Measurements from ENCODE around the gene NUDCD3. TPM values are rescaled to one million over a fixed set of nuclear protein-coding genes. Genes with fewer than 3 reads are reported as not detected.
A peak's percentile ranks its signal among the peaks of the same experiment; 100 is the strongest.

Gene NUDCD3
- total and polyA plus RNA-seq, 7 donors, result 34.6 to 140 (median 97.7) TPM

GRCh38 chr7:44520574-44520973 lies 30.1 kb upstream of the NUDCD3 start:
- Histone ChIP-seq H3K4me3 (no peak overlapping the region), H3K4me1 (no peaks in the 10 kb centered on the region), H3K27ac (no peak overlapping the region), H3K9me3 (peaks cover 5% of the 10 kb centered on the region), H3K27me3 (ENCODE audit: insufficient read depth in 3 of 3, low read length in 2 of 3) (no peaks in the 10 kb centered on the region), H3K36me3 (ENCODE audit: insufficient read depth in 1 of 2, low read depth in 1 of 2) (no peaks in the 10 kb centered on the region)
- TF ChIP-seq, protein P1, sequence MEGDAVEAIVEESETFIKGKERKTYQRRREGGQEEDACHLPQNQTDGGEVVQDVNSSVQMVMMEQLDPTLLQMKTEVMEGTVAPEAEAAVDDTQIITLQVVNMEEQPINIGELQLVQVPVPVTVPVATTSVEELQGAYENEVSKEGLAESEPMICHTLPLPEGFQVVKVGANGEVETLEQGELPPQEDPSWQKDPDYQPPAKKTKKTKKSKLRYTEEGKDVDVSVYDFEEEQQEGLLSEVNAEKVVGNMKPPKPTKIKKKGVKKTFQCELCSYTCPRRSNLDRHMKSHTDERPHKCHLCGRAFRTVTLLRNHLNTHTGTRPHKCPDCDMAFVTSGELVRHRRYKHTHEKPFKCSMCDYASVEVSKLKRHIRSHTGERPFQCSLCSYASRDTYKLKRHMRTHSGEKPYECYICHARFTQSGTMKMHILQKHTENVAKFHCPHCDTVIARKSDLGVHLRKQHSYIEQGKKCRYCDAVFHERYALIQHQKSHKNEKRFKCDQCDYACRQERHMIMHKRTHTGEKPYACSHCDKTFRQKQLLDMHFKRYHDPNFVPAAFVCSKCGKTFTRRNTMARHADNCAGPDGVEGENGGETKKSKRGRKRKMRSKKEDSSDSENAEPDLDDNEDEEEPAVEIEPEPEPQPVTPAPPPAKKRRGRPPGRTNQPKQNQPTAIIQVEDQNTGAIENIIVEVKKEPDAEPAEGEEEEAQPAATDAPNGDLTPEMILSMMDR (IDR thresholded peaks at IDR 0.05), result no peak
- intact Hi-C loops (cut with DNase I), result no loop called here
- DNase-seq (no peak), ATAC-seq (no peak)
- 84 to 91% (median 89%) methylated on average over 5 of the region's 5 CpGs for WGBS, 3 donors

DNA sequence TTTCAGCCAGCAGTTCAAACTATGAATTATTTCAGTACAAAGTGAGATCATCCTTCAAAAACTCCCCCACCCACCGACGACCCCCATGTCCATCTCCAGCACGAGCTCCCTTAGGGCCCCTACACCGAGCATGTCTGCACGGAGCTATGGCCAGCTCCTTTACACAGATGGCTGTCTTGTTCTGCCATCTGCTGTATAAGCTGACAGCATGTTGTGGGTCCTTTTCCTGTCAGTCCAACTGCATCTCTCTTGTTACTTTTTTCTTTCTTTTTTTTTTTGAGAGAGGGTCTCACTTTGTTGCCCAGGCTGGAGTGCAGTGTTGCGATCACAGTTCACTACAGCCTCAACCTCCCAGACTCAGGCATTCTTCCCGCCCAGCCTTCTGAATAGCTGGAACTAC lies 29.1 kb upstream of the NUDCD3 start:
- Histone ChIP-seq H3K4me3 (no peak overlapping the region), H3K27ac (no peak overlapping the region), H3K9me3 (no peaks in the 10 kb centered on the region), H3K36me3 (ENCODE audit: insufficient read depth in 1 of 2, low read depth in 1 of 2) (no peaks in the 10 kb centered on the region), H3K4me1 (no peaks in the 10 kb centered on the region), H3K27me3 (ENCODE audit: insufficient read depth in 3 of 3, low read length in 2 of 3) (no peaks in the 10 kb centered on the region)
- ATAC-seq (peak in 1 of 4 donors; percentile 44), DNase-seq (no peak)
- TF ChIP-seq, protein P1 (IDR thresholded peaks at IDR 0.05), result no peak
- intact Hi-C loops (cut with DNase I), result no loop called here
- 62 to 70% (median 64%) methylated on average over 7 of the region's 7 CpGs for WGBS, 3 donors

DNA sequence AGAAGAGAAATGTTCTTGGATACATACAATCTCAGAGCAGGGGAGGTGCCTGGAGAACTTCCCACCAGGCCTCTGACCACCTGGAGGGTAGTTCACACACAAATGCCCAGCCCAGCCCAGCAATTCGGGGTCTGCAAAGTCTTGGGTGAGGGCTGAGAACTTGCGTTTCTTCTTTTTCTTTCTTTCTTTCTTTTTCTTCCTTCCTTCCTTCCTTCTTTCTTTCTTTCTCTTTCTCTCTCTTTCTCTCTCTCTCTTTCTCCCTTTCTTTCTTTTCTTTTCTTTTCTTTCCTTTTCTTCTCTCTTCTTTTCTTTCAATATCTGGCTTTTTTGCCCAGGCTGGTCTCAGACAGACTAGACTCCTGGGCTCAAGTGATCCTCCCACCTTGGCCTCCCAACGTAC lies 28.3 kb upstream of the NUDCD3 start:
- Histone ChIP-seq H3K4me1 (no peaks in the 10 kb centered on the region), H3K27ac (no peak overlapping the region), H3K27me3 (ENCODE audit: insufficient read depth in 3 of 3, low read length in 2 of 3) (no peaks in the 10 kb centered on the region), H3K9me3 (no peaks in the 10 kb centered on the region), H3K36me3 (ENCODE audit: insufficient read depth in 1 of 2, low read depth in 1 of 2) (no peaks in the 10 kb centered on the region), H3K4me3 (no peak overlapping the region)
- intact Hi-C loops (cut with DNase I), result no loop called here
- no peak for ATAC-seq
- DNase-seq, result no peak
- WGBS, 3 donors, result 70 to 83% (median 75%) methylated on average over 3 of the region's 3 CpGs
- TF ChIP-seq, protein P1 (IDR thresholded peaks at IDR 0.05), result no peak

GRCh38 chr7:44517175-44517574 lies 26.7 kb upstream of the NUDCD3 start:
- Histone ChIP-seq H3K27me3 (ENCODE audit: insufficient read depth in 3 of 3, low read length in 2 of 3) (no peaks in the 10 kb centered on the region), H3K4me3 (no peak overlapping the region), H3K36me3 (ENCODE audit: insufficient read depth in 1 of 2, low read depth in 1 of 2) (no peaks in the 10 kb centered on the region), H3K4me1 (no peaks in the 10 kb centered on the region), H3K9me3 (no peaks in the 10 kb centered on the region), H3K27ac (no peak overlapping the region)
- TF ChIP-seq, protein P1 (IDR thresholded peaks at IDR 0.05), result no peak
- DNase-seq, result no peak
- no peak for ATAC-seq
- intact Hi-C loops (cut with DNase I), result no loop called here
- 79 to 86% (median 85%) methylated on average over 8 of the region's 8 CpGs for WGBS, 3 donors

- Histone ChIP-seq H3K36me3 (ENCODE audit: insufficient read depth in 1 of 2, low read depth in 1 of 2) (no peaks in the 10 kb centered on the region), H3K4me3 (no peak overlapping the region), H3K27ac (no peak overlapping the region), H3K4me1 (no peaks in the 10 kb centered on the region), H3K27me3 (ENCODE audit: insufficient read depth in 3 of 3, low read length in 2 of 3) (no peaks in the 10 kb centered on the region), H3K9me3 (no peaks in the 10 kb centered on the region)
- intact Hi-C loops (cut with DNase I), result no loop called here
- WGBS, 3 donors, result 77 to 81% (median 81%) methylated on average over 10 of the region's 10 CpGs
- ATAC-seq (no peak), DNase-seq (no peak)
- TF ChIP-seq, protein P1 (IDR thresholded peaks at IDR 0.05), result no peak
Observed at GRCh38 chr7:44515590-44516268, 25.3 kb upstream of the NUDCD3 start.

Measured in psoas muscle (tissue), 8 donors.